ENCODE data around the gene ACER3. TPM values are rescaled to one million over a fixed set of nuclear protein-coding genes. Genes with fewer than 3 reads are reported as not detected.

Gene ACER3
- total RNA-seq, 1 donor from 2014 or later: 12.4 TPM

GRCh38 chr11:77030834-77031414 lies 170.2 kb downstream of the ACER3 start:
- no peaks in the 10 kb centered on the region for H3K36me3 ChIP-seq (ENCODE audit: control insufficient read depth, insufficient read depth, low read length)
- DNase-seq (ENCODE audit: low read depth) (no peak), FAIRE-seq (no peak)
- peaks cover 2% of the 10 kb centered on the region for H3K27me3 ChIP-seq (ENCODE audit: control insufficient read depth, insufficient read depth, low read length)
- H3K4me3 ChIP-seq (ENCODE audit: low read depth, low read length): no peak overlapping the region
- TF ChIP-seq, protein P1, sequence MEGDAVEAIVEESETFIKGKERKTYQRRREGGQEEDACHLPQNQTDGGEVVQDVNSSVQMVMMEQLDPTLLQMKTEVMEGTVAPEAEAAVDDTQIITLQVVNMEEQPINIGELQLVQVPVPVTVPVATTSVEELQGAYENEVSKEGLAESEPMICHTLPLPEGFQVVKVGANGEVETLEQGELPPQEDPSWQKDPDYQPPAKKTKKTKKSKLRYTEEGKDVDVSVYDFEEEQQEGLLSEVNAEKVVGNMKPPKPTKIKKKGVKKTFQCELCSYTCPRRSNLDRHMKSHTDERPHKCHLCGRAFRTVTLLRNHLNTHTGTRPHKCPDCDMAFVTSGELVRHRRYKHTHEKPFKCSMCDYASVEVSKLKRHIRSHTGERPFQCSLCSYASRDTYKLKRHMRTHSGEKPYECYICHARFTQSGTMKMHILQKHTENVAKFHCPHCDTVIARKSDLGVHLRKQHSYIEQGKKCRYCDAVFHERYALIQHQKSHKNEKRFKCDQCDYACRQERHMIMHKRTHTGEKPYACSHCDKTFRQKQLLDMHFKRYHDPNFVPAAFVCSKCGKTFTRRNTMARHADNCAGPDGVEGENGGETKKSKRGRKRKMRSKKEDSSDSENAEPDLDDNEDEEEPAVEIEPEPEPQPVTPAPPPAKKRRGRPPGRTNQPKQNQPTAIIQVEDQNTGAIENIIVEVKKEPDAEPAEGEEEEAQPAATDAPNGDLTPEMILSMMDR (IDR thresholded peaks at IDR 0.05; ENCODE audit: insufficient read depth, low read length, severe bottlenecking): no peak

GRCh38 chr11:77031599-77031998 lies 170.9 kb downstream of the ACER3 start:
- DNase-seq (ENCODE audit: low read depth): no peak
- no peak for FAIRE-seq
- TF ChIP-seq, protein P1 (IDR thresholded peaks at IDR 0.05; ENCODE audit: insufficient read depth, low read length, severe bottlenecking): no peak

GRCh38 chr11:77035039-77035438 lies 174.3 kb downstream of the ACER3 start:
- no peak for FAIRE-seq
- TF ChIP-seq, protein P1 (IDR thresholded peaks at IDR 0.05; ENCODE audit: insufficient read depth, low read length, severe bottlenecking): no peak
- Histone ChIP-seq H3K4me3 (ENCODE audit: low read depth, low read length) (no peak overlapping the region), H3K36me3 (ENCODE audit: control insufficient read depth, insufficient read depth, low read length) (no peaks in the 10 kb centered on the region), H3K27me3 (ENCODE audit: control insufficient read depth, insufficient read depth, low read length) (peaks cover 5% of the 10 kb centered on the region)
- no peak for DNase-seq (ENCODE audit: low read depth)

More at GRCh38 chr11:77031599-77031998, 170.9 kb downstream of the ACER3 start:
- Histone ChIP-seq H3K36me3 (ENCODE audit: control insufficient read depth, insufficient read depth, low read length) (no peaks in the 10 kb centered on the region), H3K4me3 (ENCODE audit: low read depth, low read length) (no peak overlapping the region), H3K27me3 (ENCODE audit: control insufficient read depth, insufficient read depth, low read length) (peaks cover 2% of the 10 kb centered on the region)

GRCh38 chr11:77035580-77035979 lies 174.9 kb downstream of the ACER3 start:
- FAIRE-seq: peak; percentile 47
- Histone ChIP-seq H3K4me3 (ENCODE audit: low read depth, low read length) (no peak overlapping the region), H3K27me3 (ENCODE audit: control insufficient read depth, insufficient read depth, low read length) (peaks cover 6% of the 10 kb centered on the region), H3K36me3 (ENCODE audit: control insufficient read depth, insufficient read depth, low read length) (no peaks in the 10 kb centered on the region)
- TF ChIP-seq, protein P1 (IDR thresholded peaks at IDR 0.05; ENCODE audit: insufficient read depth, low read length, severe bottlenecking): no peak
- DNase-seq (ENCODE audit: low read depth): peak; percentile 75

DNA sequence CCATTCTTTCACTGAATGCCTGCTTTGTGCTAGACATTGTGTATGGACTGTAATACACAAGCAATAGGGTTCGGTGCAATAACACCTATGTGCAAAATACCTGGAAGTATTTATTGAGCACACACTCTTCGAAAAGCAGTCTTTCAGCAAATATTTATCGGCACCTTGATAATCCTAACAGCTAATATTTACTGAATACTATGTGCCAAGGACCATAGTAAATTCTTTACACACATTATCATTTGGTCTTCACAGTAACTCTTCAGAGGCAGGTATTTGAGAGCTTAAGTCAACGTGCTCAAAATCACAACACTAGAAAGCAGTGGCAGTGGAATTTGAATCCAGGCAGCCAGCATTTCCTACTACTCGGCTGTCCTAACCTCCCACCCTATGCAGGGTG lies 175.7 kb downstream of the ACER3 start:
- no peak for FAIRE-seq
- H3K27me3 ChIP-seq (ENCODE audit: control insufficient read depth, insufficient read depth, low read length): peaks cover 4% of the 10 kb centered on the region
- H3K4me3 ChIP-seq (ENCODE audit: low read depth, low read length): no peak overlapping the region
- TF ChIP-seq, protein P1 (IDR thresholded peaks at IDR 0.05; ENCODE audit: insufficient read depth, low read length, severe bottlenecking): no peak
- H3K36me3 ChIP-seq (ENCODE audit: control insufficient read depth, insufficient read depth, low read length): no peaks in the 10 kb centered on the region
- no peak for DNase-seq (ENCODE audit: low read depth)

DNA sequence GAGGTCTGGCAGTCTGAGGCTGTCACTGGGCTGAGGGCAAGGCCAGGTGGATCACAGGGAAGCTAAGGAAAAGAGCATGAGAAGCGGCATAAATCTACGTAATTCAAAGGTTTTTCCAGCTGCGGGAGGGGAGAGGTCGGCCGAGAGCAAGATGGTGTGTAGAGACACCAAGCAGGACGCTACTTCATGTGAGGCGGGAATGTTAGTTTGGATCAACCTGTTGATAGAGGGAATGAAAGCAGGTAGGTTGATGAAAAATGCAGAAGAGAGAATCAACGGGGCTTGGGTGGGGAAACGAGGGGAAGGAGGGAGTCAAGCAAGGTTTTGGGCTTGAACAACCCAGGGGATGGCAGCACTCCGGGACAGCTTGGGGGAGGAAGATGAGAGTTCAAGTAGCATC lies 176.3 kb downstream of the ACER3 start:
- FAIRE-seq: no peak
- TF ChIP-seq, protein P1 (IDR thresholded peaks at IDR 0.05; ENCODE audit: insufficient read depth, low read length, severe bottlenecking): no peak
- H3K27me3 ChIP-seq (ENCODE audit: control insufficient read depth, insufficient read depth, low read length): peaks cover 4% of the 10 kb centered on the region
- H3K36me3 ChIP-seq (ENCODE audit: control insufficient read depth, insufficient read depth, low read length): no peaks in the 10 kb centered on the region
- H3K4me3 ChIP-seq (ENCODE audit: low read depth, low read length): no peak overlapping the region
- DNase-seq (ENCODE audit: low read depth): no peak

Data from bronchial epithelial cell (primary cell).